ENCODE data around the gene STXBP5.
"Not testable (repeated sequence)": the region's sequence is repeated elsewhere in the genome, so short reads cannot be mapped to it uniquely, and the experiment has no call there.

The STXBP5 gene

GRCh38 chr6:147304016-147304415 is 99.8 kb downstream of the STXBP5 start:
- DNase-seq, result no peak

- no peak for DNase-seq
Measured at GRCh38 chr6:147310521-147310920, 106.3 kb downstream of the STXBP5 start.

GRCh38 chr6:147311218-147311617 is 107.0 kb downstream of the STXBP5 start:
- no peak for DNase-seq

GRCh38 chr6:147321260-147321659 is 117.0 kb downstream of the STXBP5 start:
- DNase-seq, result no peak

- DNase-seq, result no peak
Measured at GRCh38 chr6:147322299-147323162, 118.3 kb downstream of the STXBP5 start.

GRCh38 chr6:147325557-147325956 is 121.3 kb downstream of the STXBP5 start:
- no peak for DNase-seq

- DNase-seq, result no peak
Measured at GRCh38 chr6:147331401-147331800, 127.2 kb downstream of the STXBP5 start.

GRCh38 chr6:147337921-147338320 is 133.7 kb downstream of the STXBP5 start:
- DNase-seq, result no peak

- no peak for DNase-seq
Measured at GRCh38 chr6:147341486-147341885, 137.3 kb downstream of the STXBP5 start.

- DNase-seq, result no peak
Measured at GRCh38 chr6:147345902-147346301, 141.7 kb downstream of the STXBP5 start.

- DNase-seq, result no peak
Measured at GRCh38 chr6:147347179-147347881, 143.1 kb downstream of the STXBP5 start.

- no peak for DNase-seq
Measured at GRCh38 chr6:147347882-147348575, 143.8 kb downstream of the STXBP5 start.

- no peak for DNase-seq
Measured at GRCh38 chr6:147361311-147361981, 157.2 kb downstream of the STXBP5 start.

- no peak for DNase-seq
Measured at GRCh38 chr6:147366290-147366689, 162.1 kb downstream of the STXBP5 start.

- no peak for DNase-seq
Measured at GRCh38 chr6:147371325-147371724, 167.1 kb downstream of the STXBP5 start.

- no peak for DNase-seq
Measured at GRCh38 chr6:147372806-147373205, 168.6 kb downstream of the STXBP5 start.

- no peak for DNase-seq
Measured at GRCh38 chr6:147378819-147379218, 174.6 kb downstream of the STXBP5 start.

GRCh38 chr6:147380841-147381240 is 176.6 kb downstream of the STXBP5 start:
- not testable (repeated sequence) for DNase-seq

GRCh38 chr6:147381712-147382111 is 177.5 kb downstream of the STXBP5 start:
- no peak for DNase-seq

GRCh38 chr6:147382945-147383554 is 178.8 kb downstream of the STXBP5 start:
- DNase-seq, result no peak

GRCh38 chr6:147384029-147384428 is 179.8 kb downstream of the STXBP5 start:
- no peak for DNase-seq
